ENCODE measurements around the gene COL2A1.

COL2A1 gene

GRCh38 chr12:47982770-47983169, 21.5 kb downstream of the COL2A1 start:
- Mint-ChIP-seq H3K9me3 (no peaks in the 10 kb centered on the region), H3K4me3 (no peak overlapping the region), H3K36me3 (ENCODE audit: low read depth) (no peaks in the 10 kb centered on the region), H3K27me3 (no peaks in the 10 kb centered on the region), H3K4me1 (ENCODE audit: low read depth) (no peaks in the 10 kb centered on the region), H3K27ac (no peak overlapping the region)
- no peak for DNase-seq

- DNase-seq = no peak
- Mint-ChIP-seq H3K27ac (no peak overlapping the region), H3K27me3 (no peaks in the 10 kb centered on the region), H3K4me3 (no peak overlapping the region), H3K4me1 (ENCODE audit: low read depth) (no peaks in the 10 kb centered on the region), H3K9me3 (no peaks in the 10 kb centered on the region), H3K36me3 (ENCODE audit: low read depth) (no peaks in the 10 kb centered on the region)
These were observed 22.0 kb downstream of the COL2A1 start for GRCh38 chr12:47982311-47982710.

- H3K4me1 Mint-ChIP-seq (ENCODE audit: low read depth) = no peaks in the 10 kb centered on the region
- no peak overlapping the region for H3K27ac Mint-ChIP-seq
- H3K4me3 Mint-ChIP-seq = no peak overlapping the region
- no peaks in the 10 kb centered on the region for H3K36me3 Mint-ChIP-seq (ENCODE audit: low read depth)
- H3K27me3 Mint-ChIP-seq = no peaks in the 10 kb centered on the region
- no peaks in the 10 kb centered on the region for H3K9me3 Mint-ChIP-seq
- DNase-seq = no peak
These were observed 22.6 kb downstream of the COL2A1 start for GRCh38 chr12:47981496-47982260.

- no peak overlapping the region for H3K27ac Mint-ChIP-seq
- H3K27me3 Mint-ChIP-seq = no peaks in the 10 kb centered on the region
- no peak overlapping the region for H3K4me3 Mint-ChIP-seq
- no peak for DNase-seq
- no peaks in the 10 kb centered on the region for H3K36me3 Mint-ChIP-seq (ENCODE audit: low read depth)
- H3K9me3 Mint-ChIP-seq = no peaks in the 10 kb centered on the region
- H3K4me1 Mint-ChIP-seq (ENCODE audit: low read depth) = no peaks in the 10 kb centered on the region
These were observed 23.3 kb downstream of the COL2A1 start for GRCh38 chr12:47980779-47981495.

GRCh38 chr12:47980197-47980596, 24.1 kb downstream of the COL2A1 start:
- no peaks in the 10 kb centered on the region for H3K27me3 Mint-ChIP-seq
- no peak for DNase-seq
- H3K9me3 Mint-ChIP-seq = no peaks in the 10 kb centered on the region
- H3K36me3 Mint-ChIP-seq (ENCODE audit: low read depth) = no peaks in the 10 kb centered on the region
- H3K4me3 Mint-ChIP-seq = no peak overlapping the region
- no peak overlapping the region for H3K27ac Mint-ChIP-seq
- H3K4me1 Mint-ChIP-seq (ENCODE audit: low read depth) = no peaks in the 10 kb centered on the region

GRCh38 chr12:47979686-47980085, 24.6 kb downstream of the COL2A1 start:
- Mint-ChIP-seq H3K4me1 (ENCODE audit: low read depth) (no peaks in the 10 kb centered on the region), H3K36me3 (ENCODE audit: low read depth) (no peaks in the 10 kb centered on the region), H3K9me3 (no peaks in the 10 kb centered on the region), H3K4me3 (no peak overlapping the region), H3K27ac (no peak overlapping the region), H3K27me3 (no peaks in the 10 kb centered on the region)
- DNase-seq = no peak

- H3K36me3 Mint-ChIP-seq (ENCODE audit: low read depth) = no peaks in the 10 kb centered on the region
- H3K4me3 Mint-ChIP-seq = no peak overlapping the region
- no peaks in the 10 kb centered on the region for H3K27me3 Mint-ChIP-seq
- no peaks in the 10 kb centered on the region for H3K9me3 Mint-ChIP-seq
- no peaks in the 10 kb centered on the region for H3K4me1 Mint-ChIP-seq (ENCODE audit: low read depth)
- H3K27ac Mint-ChIP-seq = no peak overlapping the region
- no peak for DNase-seq
These were observed 25.1 kb downstream of the COL2A1 start for GRCh38 chr12:47979166-47979565.

GRCh38 chr12:47978598-47978873, 25.7 kb downstream of the COL2A1 start:
- Mint-ChIP-seq H3K27me3 (no peaks in the 10 kb centered on the region), H3K27ac (no peak overlapping the region), H3K36me3 (ENCODE audit: low read depth) (no peaks in the 10 kb centered on the region), H3K9me3 (no peaks in the 10 kb centered on the region), H3K4me3 (no peak overlapping the region), H3K4me1 (ENCODE audit: low read depth) (no peaks in the 10 kb centered on the region)
- no peak for DNase-seq

GRCh38 chr12:47977772-47978597, 26.3 kb downstream of the COL2A1 start:
- Mint-ChIP-seq H3K27me3 (no peaks in the 10 kb centered on the region), H3K27ac (no peak overlapping the region), H3K4me3 (no peak overlapping the region), H3K4me1 (ENCODE audit: low read depth) (no peaks in the 10 kb centered on the region), H3K9me3 (no peaks in the 10 kb centered on the region), H3K36me3 (ENCODE audit: low read depth) (no peaks in the 10 kb centered on the region)
- DNase-seq = no peak

- Mint-ChIP-seq H3K4me1 (ENCODE audit: low read depth) (no peaks in the 10 kb centered on the region), H3K36me3 (ENCODE audit: low read depth) (no peaks in the 10 kb centered on the region), H3K4me3 (no peak overlapping the region), H3K27ac (no peak overlapping the region), H3K27me3 (no peaks in the 10 kb centered on the region), H3K9me3 (no peaks in the 10 kb centered on the region)
- no peak for DNase-seq
These were observed 27.1 kb downstream of the COL2A1 start for GRCh38 chr12:47977046-47977771.

GRCh38 chr12:47975816-47976215, 28.5 kb downstream of the COL2A1 start:
- Mint-ChIP-seq H3K9me3 (no peaks in the 10 kb centered on the region), H3K27ac (no peak overlapping the region), H3K36me3 (ENCODE audit: low read depth) (no peaks in the 10 kb centered on the region), H3K4me1 (ENCODE audit: low read depth) (no peaks in the 10 kb centered on the region), H3K4me3 (no peak overlapping the region), H3K27me3 (no peaks in the 10 kb centered on the region)
- DNase-seq = no peak

- no peaks in the 10 kb centered on the region for H3K36me3 Mint-ChIP-seq (ENCODE audit: low read depth)
- no peak overlapping the region for H3K4me3 Mint-ChIP-seq
- no peak for DNase-seq
- no peaks in the 10 kb centered on the region for H3K27me3 Mint-ChIP-seq
- H3K27ac Mint-ChIP-seq = no peak overlapping the region
- H3K4me1 Mint-ChIP-seq (ENCODE audit: low read depth) = no peaks in the 10 kb centered on the region
- no peaks in the 10 kb centered on the region for H3K9me3 Mint-ChIP-seq
These were observed 29.1 kb downstream of the COL2A1 start for GRCh38 chr12:47975036-47975620.

GRCh38 chr12:47973870-47974269, 30.4 kb downstream of the COL2A1 start:
- Mint-ChIP-seq H3K36me3 (ENCODE audit: low read depth) (peaks cover 12% of the 10 kb centered on the region), H3K4me1 (ENCODE audit: low read depth) (no peaks in the 10 kb centered on the region), H3K27ac (no peak overlapping the region), H3K27me3 (no peaks in the 10 kb centered on the region), H3K9me3 (no peaks in the 10 kb centered on the region), H3K4me3 (no peak overlapping the region)
- DNase-seq = no peak

- no peak overlapping the region for H3K27ac Mint-ChIP-seq
- H3K36me3 Mint-ChIP-seq (ENCODE audit: low read depth) = peaks cover 22% of the 10 kb centered on the region
- H3K27me3 Mint-ChIP-seq = no peaks in the 10 kb centered on the region
- no peak for DNase-seq
- no peak overlapping the region for H3K4me3 Mint-ChIP-seq
- no peaks in the 10 kb centered on the region for H3K9me3 Mint-ChIP-seq
- no peaks in the 10 kb centered on the region for H3K4me1 Mint-ChIP-seq (ENCODE audit: low read depth)
These were observed 31.4 kb downstream of the COL2A1 start for GRCh38 chr12:47972895-47973294.
